ENCODE results near the gene ACTN1.

ACTN1 gene

GRCh38 chr14:68951800-68952530 is 27.1 kb downstream of the ACTN1 start:
- peak overlapping the region; percentile 78 for H3K27ac ChIP-seq (ENCODE audit: low read length, poor library complexity, severe bottlenecking)
- H2AFZ ChIP-seq (ENCODE audit: low read depth, low read length) = no peak overlapping the region
- H2AK5ac ChIP-seq (ENCODE audit: low read length, severe bottlenecking) = peak overlapping the region; percentile 80
- H2BK120ac ChIP-seq (ENCODE audit: low read depth, low read length) = peak overlapping the region; percentile 68
- H3K27me3 ChIP-seq (ENCODE audit: control insufficient read depth in 1 of 2, insufficient read depth in 1 of 2, low read length in 2 of 2) = no peaks in the 10 kb centered on the region
- H4K91ac ChIP-seq (ENCODE audit: low read length) = peak overlapping the region; percentile 90
- DNase-seq = no peak
- H4K8ac ChIP-seq (ENCODE audit: low read length) = peak overlapping the region; percentile 94
- peaks cover 3 to 24% of the 10 kb centered on the region in 2 experiments for H3K36me3 ChIP-seq (ENCODE audit: control insufficient read depth in 1 of 2, insufficient read depth in 2 of 2, low read depth in 1 of 2, low read length in 2 of 2)
- peak overlapping the region in 1 of 2 experiments; percentile 73 for H3K23ac ChIP-seq (ENCODE audit: low read length in 2 of 2)
- H3K4me2 ChIP-seq (ENCODE audit: low read length, poor library complexity, severe bottlenecking) = no peak overlapping the region
- H3K9me3 ChIP-seq (ENCODE audit: control insufficient read depth, low read length) = no peaks in the 10 kb centered on the region
- H3K4ac ChIP-seq (ENCODE audit: low read depth in 1 of 2, low read length in 2 of 2) = peak overlapping the region; percentile 91 to 92
- no peaks in the 10 kb centered on the region for H3K79me1 ChIP-seq (replicated peaks; ENCODE audit: low read length, poor library complexity, severe bottlenecking)
- H3K14ac ChIP-seq (ENCODE audit: low read length in 2 of 2) = peak overlapping the region in 1 of 2 experiments; percentile 89
- no peak overlapping the region for H2BK5ac ChIP-seq (ENCODE audit: low read depth, low read length, poor library complexity, severe bottlenecking)
- H3K4me1 ChIP-seq (ENCODE audit: control insufficient read depth, insufficient read depth, low read depth, low read length) = peaks cover 60% of the 10 kb centered on the region
- WGBS = 66% methylated on average over 14 of the region's 14 CpGs
- peak overlapping the region; percentile 78 to 94 for H3K18ac ChIP-seq (ENCODE audit: low read depth in 1 of 2, low read length in 2 of 2)
- H2BK12ac ChIP-seq (ENCODE audit: low read length in 2 of 2) = peak overlapping the region; percentile 83 to 97
- H3K4me3 ChIP-seq (ENCODE audit: insufficient read depth in 1 of 2, low read depth in 1 of 2, low read length in 2 of 2) = peak overlapping the region in 1 of 2 experiments; percentile 68
- peak overlapping the region; percentile 75 for H3K9ac ChIP-seq (ENCODE audit: low read length)
- H2BK15ac ChIP-seq (ENCODE audit: low read depth, poor library complexity, severe bottlenecking) = peak overlapping the region; percentile 68

GRCh38 chr14:68951035-68951797 is 27.9 kb downstream of the ACTN1 start:
- no peaks in the 10 kb centered on the region for H3K79me1 ChIP-seq (replicated peaks; ENCODE audit: low read length, poor library complexity, severe bottlenecking)
- peak overlapping the region; percentile 90 for H4K91ac ChIP-seq (ENCODE audit: low read length)
- no peak overlapping the region for H3K23ac ChIP-seq (ENCODE audit: low read length in 2 of 2)
- peak overlapping the region in 1 of 2 experiments; percentile 68 for H3K14ac ChIP-seq (ENCODE audit: low read length in 2 of 2)
- H3K4ac ChIP-seq (ENCODE audit: low read depth in 1 of 2, low read length in 2 of 2) = peak overlapping the region; percentile 58 to 92
- no peak overlapping the region for H3K4me2 ChIP-seq (ENCODE audit: low read length, poor library complexity, severe bottlenecking)
- no peak overlapping the region for H2BK5ac ChIP-seq (ENCODE audit: low read depth, low read length, poor library complexity, severe bottlenecking)
- H3K9me3 ChIP-seq (ENCODE audit: control insufficient read depth, low read length) = no peaks in the 10 kb centered on the region
- peak overlapping the region; percentile 97 for H2BK15ac ChIP-seq (ENCODE audit: low read depth, poor library complexity, severe bottlenecking)
- peak overlapping the region in 1 of 2 experiments; percentile 68 for H3K4me3 ChIP-seq (ENCODE audit: insufficient read depth in 1 of 2, low read depth in 1 of 2, low read length in 2 of 2)
- no peaks in the 10 kb centered on the region for H3K27me3 ChIP-seq (ENCODE audit: control insufficient read depth in 1 of 2, insufficient read depth in 1 of 2, low read length in 2 of 2)
- DNase-seq = peak; percentile 99
- WGBS = 62% methylated on average over 15 of the region's 19 CpGs
- H4K8ac ChIP-seq (ENCODE audit: low read length) = peak overlapping the region; percentile 94
- H3K18ac ChIP-seq (ENCODE audit: low read depth in 1 of 2, low read length in 2 of 2) = peak overlapping the region; percentile 92 to 94
- H2BK12ac ChIP-seq (ENCODE audit: low read length in 2 of 2) = peak overlapping the region; percentile 85 to 97
- H3K36me3 ChIP-seq (ENCODE audit: control insufficient read depth in 1 of 2, insufficient read depth in 2 of 2, low read depth in 1 of 2, low read length in 2 of 2) = peaks cover 0 to 30% of the 10 kb centered on the region in 2 experiments
- peak overlapping the region; percentile 80 for H2AK5ac ChIP-seq (ENCODE audit: low read length, severe bottlenecking)
- H3K4me1 ChIP-seq (ENCODE audit: control insufficient read depth, insufficient read depth, low read depth, low read length) = peaks cover 60% of the 10 kb centered on the region
- H3K9ac ChIP-seq (ENCODE audit: low read length) = peak overlapping the region; percentile 75
- H3K27ac ChIP-seq (ENCODE audit: low read length, poor library complexity, severe bottlenecking) = peak overlapping the region; percentile 78
- H2BK120ac ChIP-seq (ENCODE audit: low read depth, low read length) = peak overlapping the region; percentile 83
- no peak overlapping the region for H2AFZ ChIP-seq (ENCODE audit: low read depth, low read length)

DNA sequence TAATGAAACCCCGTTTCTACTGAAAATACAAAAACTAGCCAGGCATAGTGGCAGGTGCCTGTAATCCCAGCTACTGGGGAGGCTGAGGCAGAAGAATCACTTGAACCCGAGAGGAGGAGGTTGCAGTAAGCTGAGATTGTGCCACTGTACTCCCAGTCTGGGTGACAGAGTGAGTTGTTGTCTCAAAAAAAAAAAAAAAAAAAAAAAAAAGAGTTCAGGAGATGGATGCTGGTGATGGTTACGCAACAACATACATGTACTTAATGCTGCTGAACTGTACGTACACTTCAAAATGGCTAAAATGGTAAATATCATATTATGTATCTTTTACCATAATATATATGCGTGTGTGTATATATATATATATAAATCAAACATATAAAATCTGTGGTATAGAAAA is 29.0 kb downstream of the ACTN1 start:
- Histone ChIP-seq H3K27ac (ENCODE audit: low read length, poor library complexity, severe bottlenecking) (no peak overlapping the region), H2AFZ (ENCODE audit: low read depth, low read length) (no peak overlapping the region)
- WGBS = 83% methylated on average over 2 of the region's 5 CpGs

DNA sequence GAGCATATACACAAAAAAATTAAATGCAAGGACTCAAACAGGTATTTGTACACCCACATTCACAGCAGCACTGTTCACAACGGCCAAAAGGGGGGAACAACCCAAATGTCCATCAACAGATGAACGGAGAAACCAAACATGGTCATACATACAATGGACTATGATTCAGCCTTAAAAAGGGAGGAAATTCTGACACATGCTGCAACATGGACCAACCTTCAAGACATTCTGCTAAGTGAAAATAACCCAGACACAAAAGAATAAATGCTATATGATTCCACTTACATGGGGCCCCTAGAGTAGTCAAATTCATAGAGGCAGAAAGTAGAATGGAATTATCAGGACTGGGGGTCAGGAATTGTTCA is 29.5 kb downstream of the ACTN1 start:
- no peak overlapping the region for H3K4me3 ChIP-seq (ENCODE audit: insufficient read depth in 1 of 2, low read depth in 1 of 2, low read length in 2 of 2)
- no peak overlapping the region for H2AFZ ChIP-seq (ENCODE audit: low read depth, low read length)
- no peak overlapping the region for H2BK5ac ChIP-seq (ENCODE audit: low read depth, low read length, poor library complexity, severe bottlenecking)
- H2BK12ac ChIP-seq (ENCODE audit: low read length in 2 of 2) = peak overlapping the region in 1 of 2 experiments; percentile 88
- 66% methylated on average over 2 of the region's 2 CpGs for WGBS
- peak; percentile 55 for DNase-seq
- H3K9me3 ChIP-seq (ENCODE audit: control insufficient read depth, low read length) = no peaks in the 10 kb centered on the region
- peak overlapping the region in 1 of 2 experiments; percentile 63 for H3K4ac ChIP-seq (ENCODE audit: low read depth in 1 of 2, low read length in 2 of 2)
- no peak overlapping the region for H3K23ac ChIP-seq (ENCODE audit: low read length in 2 of 2)
- H3K79me1 ChIP-seq (replicated peaks; ENCODE audit: low read length, poor library complexity, severe bottlenecking) = no peaks in the 10 kb centered on the region
- H3K36me3 ChIP-seq (ENCODE audit: control insufficient read depth in 1 of 2, insufficient read depth in 2 of 2, low read depth in 1 of 2, low read length in 2 of 2) = peaks cover 0 to 32% of the 10 kb centered on the region in 2 experiments
- H2BK120ac ChIP-seq (ENCODE audit: low read depth, low read length) = no peak overlapping the region
- no peak overlapping the region for H3K4me2 ChIP-seq (ENCODE audit: low read length, poor library complexity, severe bottlenecking)
- no peak overlapping the region for H3K9ac ChIP-seq (ENCODE audit: low read length)
- peak overlapping the region; percentile 4 to 87 for H3K18ac ChIP-seq (ENCODE audit: low read depth in 1 of 2, low read length in 2 of 2)
- H3K14ac ChIP-seq (ENCODE audit: low read length in 2 of 2) = no peak overlapping the region
- H4K8ac ChIP-seq (ENCODE audit: low read length) = no peak overlapping the region
- H3K4me1 ChIP-seq (ENCODE audit: control insufficient read depth, insufficient read depth, low read depth, low read length) = peaks cover 57% of the 10 kb centered on the region
- no peaks in the 10 kb centered on the region for H3K27me3 ChIP-seq (ENCODE audit: control insufficient read depth in 1 of 2, insufficient read depth in 1 of 2, low read length in 2 of 2)
- no peak overlapping the region for H2BK15ac ChIP-seq (ENCODE audit: low read depth, poor library complexity, severe bottlenecking)
- H2AK5ac ChIP-seq (ENCODE audit: low read length, severe bottlenecking) = no peak overlapping the region
- no peak overlapping the region for H4K91ac ChIP-seq (ENCODE audit: low read length)
- H3K27ac ChIP-seq (ENCODE audit: low read length, poor library complexity, severe bottlenecking) = peak overlapping the region; percentile 43

More for the DNA sequence above, 29.0 kb downstream of the ACTN1 start:
- Histone ChIP-seq H3K9me3 (ENCODE audit: control insufficient read depth, low read length) (no peaks in the 10 kb centered on the region), H4K91ac (ENCODE audit: low read length) (no peak overlapping the region), H3K23ac (ENCODE audit: low read length in 2 of 2) (no peak overlapping the region), H3K4me2 (ENCODE audit: low read length, poor library complexity, severe bottlenecking) (no peak overlapping the region), H3K4me3 (ENCODE audit: insufficient read depth in 1 of 2, low read depth in 1 of 2, low read length in 2 of 2) (no peak overlapping the region), H3K18ac (ENCODE audit: low read depth in 1 of 2, low read length in 2 of 2) (no peak overlapping the region), H2BK5ac (ENCODE audit: low read depth, low read length, poor library complexity, severe bottlenecking) (no peak overlapping the region), H2BK12ac (ENCODE audit: low read length in 2 of 2) (no peak overlapping the region), H4K8ac (ENCODE audit: low read length) (no peak overlapping the region), H3K14ac (ENCODE audit: low read length in 2 of 2) (no peak overlapping the region), H3K9ac (ENCODE audit: low read length) (no peak overlapping the region), H3K27me3 (ENCODE audit: control insufficient read depth in 1 of 2, insufficient read depth in 1 of 2, low read length in 2 of 2) (no peaks in the 10 kb centered on the region), H3K36me3 (ENCODE audit: control insufficient read depth in 1 of 2, insufficient read depth in 2 of 2, low read depth in 1 of 2, low read length in 2 of 2) (peaks cover 0 to 32% of the 10 kb centered on the region in 2 experiments), H3K4me1 (ENCODE audit: control insufficient read depth, insufficient read depth, low read depth, low read length) (peaks cover 58% of the 10 kb centered on the region), H3K79me1 (replicated peaks; ENCODE audit: low read length, poor library complexity, severe bottlenecking) (no peaks in the 10 kb centered on the region), H3K4ac (ENCODE audit: low read depth in 1 of 2, low read length in 2 of 2) (no peak overlapping the region), H2BK120ac (ENCODE audit: low read depth, low read length) (no peak overlapping the region), H2AK5ac (ENCODE audit: low read length, severe bottlenecking) (no peak overlapping the region), H2BK15ac (ENCODE audit: low read depth, poor library complexity, severe bottlenecking) (no peak overlapping the region)
- DNase-seq = peak; percentile 78
